Astrocyte (in vitro differentiated cells and primary cell): ENCODE data around the gene CHCHD4.

Experiments used
- EZH2 ChIP-seq: IDR thresholded peaks from 2 replicates; pipeline ENCODE4 v1.6.1; 2012; ENCODE audit warnings: mild to moderate bottlenecking, low read length, inconsistent platforms; ENCODE audit not compliant: insufficient read depth
- TF ChIP-seq, protein P1 (sequence below): IDR thresholded peaks from 2 replicates; pipeline ENCODE4 v1.5.1; 2011; ENCODE audit warnings: low read depth, mild to moderate bottlenecking, inconsistent platforms, low read length, moderate library complexity; ENCODE audit not compliant: insufficient read depth

DNA sequence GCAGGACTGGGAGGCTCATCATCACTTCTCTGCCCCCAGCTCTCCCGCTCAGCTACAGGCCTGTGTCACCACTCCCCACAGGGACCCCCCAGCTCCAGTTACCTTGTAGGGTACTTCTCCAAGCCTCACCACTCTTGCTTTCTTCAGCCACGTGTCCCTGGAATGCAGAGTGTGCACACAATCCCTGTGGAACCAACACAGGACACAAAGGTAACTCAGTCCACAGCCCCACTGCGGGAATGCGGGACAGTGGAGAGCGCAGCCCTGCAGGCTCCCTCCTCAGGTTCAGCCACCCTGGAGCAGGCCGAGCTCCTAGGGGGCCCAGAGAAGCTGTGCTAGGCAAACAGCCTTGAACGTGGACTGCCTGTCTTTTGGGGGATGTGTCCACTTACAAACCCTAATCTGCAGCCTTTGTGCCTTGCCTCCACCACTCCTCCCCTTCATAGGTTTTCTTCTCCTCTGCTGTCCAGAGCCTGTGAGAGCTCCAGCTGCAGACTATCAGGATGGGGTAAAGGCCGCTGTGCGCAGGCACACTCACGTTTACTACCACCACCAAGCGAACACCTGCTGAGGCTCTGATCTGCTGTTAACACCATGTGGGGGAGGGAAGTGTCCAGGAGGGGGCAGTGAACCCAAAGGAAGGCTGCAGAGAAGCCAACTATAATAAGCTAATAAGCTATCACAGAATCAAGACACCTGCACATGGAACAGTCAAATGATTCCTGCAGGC lies 27.7 kb upstream of the CHCHD4 start:
- no peak for TF ChIP-seq EZH2
- TF ChIP-seq, protein P1, sequence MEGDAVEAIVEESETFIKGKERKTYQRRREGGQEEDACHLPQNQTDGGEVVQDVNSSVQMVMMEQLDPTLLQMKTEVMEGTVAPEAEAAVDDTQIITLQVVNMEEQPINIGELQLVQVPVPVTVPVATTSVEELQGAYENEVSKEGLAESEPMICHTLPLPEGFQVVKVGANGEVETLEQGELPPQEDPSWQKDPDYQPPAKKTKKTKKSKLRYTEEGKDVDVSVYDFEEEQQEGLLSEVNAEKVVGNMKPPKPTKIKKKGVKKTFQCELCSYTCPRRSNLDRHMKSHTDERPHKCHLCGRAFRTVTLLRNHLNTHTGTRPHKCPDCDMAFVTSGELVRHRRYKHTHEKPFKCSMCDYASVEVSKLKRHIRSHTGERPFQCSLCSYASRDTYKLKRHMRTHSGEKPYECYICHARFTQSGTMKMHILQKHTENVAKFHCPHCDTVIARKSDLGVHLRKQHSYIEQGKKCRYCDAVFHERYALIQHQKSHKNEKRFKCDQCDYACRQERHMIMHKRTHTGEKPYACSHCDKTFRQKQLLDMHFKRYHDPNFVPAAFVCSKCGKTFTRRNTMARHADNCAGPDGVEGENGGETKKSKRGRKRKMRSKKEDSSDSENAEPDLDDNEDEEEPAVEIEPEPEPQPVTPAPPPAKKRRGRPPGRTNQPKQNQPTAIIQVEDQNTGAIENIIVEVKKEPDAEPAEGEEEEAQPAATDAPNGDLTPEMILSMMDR: peak; percentile 18
